ENCODE measurements around the gene GMPS.
"Not testable (repeated sequence)": the region's sequence is repeated elsewhere in the genome, so short reads cannot be mapped to it uniquely, and the experiment has no call there.

GMPS gene

GRCh38 chr3:155872904-155873646 is 2.6 kb downstream of the GMPS start:
- DNase-seq, result peak in 1 of 2 donors; percentile 39

GRCh38 chr3:155876037-155876436 is 5.6 kb downstream of the GMPS start:
- DNase-seq, result no peak

- no peak for DNase-seq
Measured at GRCh38 chr3:155876503-155876902, 6.1 kb downstream of the GMPS start.

GRCh38 chr3:155880286-155880685 is 9.8 kb downstream of the GMPS start:
- DNase-seq, result no peak

- DNase-seq, result no peak
Measured at GRCh38 chr3:155884292-155884691, 13.8 kb downstream of the GMPS start.

GRCh38 chr3:155885292-155885691 is 14.8 kb downstream of the GMPS start:
- no peak for DNase-seq

- not testable (repeated sequence) for DNase-seq
Measured at GRCh38 chr3:155886348-155886747, 15.9 kb downstream of the GMPS start.

GRCh38 chr3:155886915-155887314 is 16.5 kb downstream of the GMPS start:
- no peak for DNase-seq

GRCh38 chr3:155889212-155889611 is 18.8 kb downstream of the GMPS start:
- no peak for DNase-seq

GRCh38 chr3:155889952-155890351 is 19.5 kb downstream of the GMPS start:
- DNase-seq, result no peak

- DNase-seq, result no peak
Measured at GRCh38 chr3:155890671-155891190, 20.3 kb downstream of the GMPS start.

- no peak for DNase-seq
Measured at GRCh38 chr3:155891321-155891720, 20.9 kb downstream of the GMPS start.

- DNase-seq, result no peak
Measured at GRCh38 chr3:155895379-155895900, 25.0 kb downstream of the GMPS start.

GRCh38 chr3:155906900-155907299 is 36.5 kb downstream of the GMPS start:
- no peak for DNase-seq

GRCh38 chr3:155908086-155908485 is 37.6 kb downstream of the GMPS start:
- peak in 1 of 2 donors; percentile 5 for DNase-seq

GRCh38 chr3:155908605-155909004 is 38.2 kb downstream of the GMPS start:
- no peak for DNase-seq

- DNase-seq, result no peak
Measured at GRCh38 chr3:155912090-155912489, 41.6 kb downstream of the GMPS start.

- no peak for DNase-seq
Measured at GRCh38 chr3:155912579-155913190, 42.2 kb downstream of the GMPS start.

- peak in 1 of 2 donors; percentile 26 for DNase-seq
Measured at GRCh38 chr3:155917781-155918180, 47.3 kb downstream of the GMPS start.

- DNase-seq, result no peak
Measured at GRCh38 chr3:155919728-155920127, 49.3 kb downstream of the GMPS start.

- no peak for DNase-seq
Measured at GRCh38 chr3:155921486-155921885, 51.0 kb downstream of the GMPS start.

- no peak for DNase-seq
Measured at GRCh38 chr3:155934230-155934629, 63.8 kb downstream of the GMPS start.

- DNase-seq, result no peak
Measured at GRCh38 chr3:155938409-155938808, 68.0 kb downstream of the GMPS start.

- DNase-seq, result no peak
Measured at GRCh38 chr3:155941354-155941753, 70.9 kb downstream of the GMPS start.
